IPS-20b (cell line): ENCODE results near the gene ARMC12.

Experiments
- H3K27ac ChIP-seq: one replicate; pipeline ENCODE4 v1.5.1; 2013; ENCODE audit warnings: low read length
- H3K27me3 ChIP-seq: 2 replicates; pipeline ENCODE4 v1.6.1; 2013; ENCODE audit warnings: mild to moderate bottlenecking, low read length, inconsistent platforms; ENCODE audit not compliant: insufficient read depth
- H3K36me3 ChIP-seq: 2 replicates; pipeline ENCODE4 v1.6.1; 2013; ENCODE audit warnings: low read depth, mild to moderate bottlenecking, inconsistent platforms, low read length, moderate library complexity; ENCODE audit not compliant: insufficient read depth
- H3K4me1 ChIP-seq: 2 replicates; pipeline ENCODE4 v1.6.1; 2013; ENCODE audit warnings: mild to moderate bottlenecking, control low read depth, inconsistent platforms, low read length, moderate library complexity; ENCODE audit not compliant: insufficient read depth
- H3K4me3 ChIP-seq: 2 replicates; pipeline ENCODE4 v1.5.1; 2013; ENCODE audit warnings: mild to moderate bottlenecking, low read length, inconsistent platforms
- H3K9ac ChIP-seq: 2 replicates; pipeline ENCODE4 v1.6.1; 2013; ENCODE audit warnings: low read depth, mild to moderate bottlenecking, inconsistent platforms, low read length, moderate library complexity
- H3K9me3 ChIP-seq: 2 replicates; pipeline ENCODE4 v1.6.1; 2013; ENCODE audit warnings: mild to moderate bottlenecking, low read depth, low read length, inconsistent platforms; ENCODE audit not compliant: insufficient read depth

ARMC12 gene

GRCh38 chr6:35782424-35782823 is 45.6 kb downstream of the ARMC12 start:
- Histone ChIP-seq H3K9ac (no peak overlapping the region), H3K9me3 (no peaks in the 10 kb centered on the region), H3K4me1 (no peaks in the 10 kb centered on the region), H3K36me3 (no peaks in the 10 kb centered on the region), H3K27ac (no peak overlapping the region), H3K27me3 (peaks cover 8% of the 10 kb centered on the region), H3K4me3 (no peak overlapping the region)

- H3K36me3 ChIP-seq: no peaks in the 10 kb centered on the region
- no peak overlapping the region for H3K9ac ChIP-seq
- no peak overlapping the region for H3K27ac ChIP-seq
Measured at GRCh38 chr6:35784200-35784599, 47.4 kb downstream of the ARMC12 start.

GRCh38 chr6:35786272-35786671 is 49.4 kb downstream of the ARMC12 start:
- Histone ChIP-seq H3K27me3 (peaks cover 5% of the 10 kb centered on the region), H3K9ac (no peak overlapping the region), H3K27ac (no peak overlapping the region), H3K4me3 (no peak overlapping the region), H3K36me3 (no peaks in the 10 kb centered on the region), H3K4me1 (no peaks in the 10 kb centered on the region), H3K9me3 (no peaks in the 10 kb centered on the region)

More at GRCh38 chr6:35784200-35784599, 47.4 kb downstream of the ARMC12 start:
- H3K4me1 ChIP-seq: no peaks in the 10 kb centered on the region
- H3K27me3 ChIP-seq: peaks cover 5% of the 10 kb centered on the region
- H3K9me3 ChIP-seq: no peaks in the 10 kb centered on the region
- H3K4me3 ChIP-seq: no peak overlapping the region

GRCh38 chr6:35786810-35787209 is 50.0 kb downstream of the ARMC12 start:
- peaks cover 5% of the 10 kb centered on the region for H3K27me3 ChIP-seq

GRCh38 chr6:35787266-35788218 is 50.7 kb downstream of the ARMC12 start:
- Histone ChIP-seq H3K9me3 (no peaks in the 10 kb centered on the region), H3K36me3 (no peaks in the 10 kb centered on the region), H3K27me3 (peaks cover 5% of the 10 kb centered on the region), H3K4me3 (no peak overlapping the region), H3K4me1 (no peaks in the 10 kb centered on the region), H3K9ac (no peak overlapping the region), H3K27ac (no peak overlapping the region)

More at GRCh38 chr6:35786810-35787209, 50.0 kb downstream of the ARMC12 start:
- no peaks in the 10 kb centered on the region for H3K9me3 ChIP-seq
- no peak overlapping the region for H3K4me3 ChIP-seq
- no peak overlapping the region for H3K9ac ChIP-seq
- H3K4me1 ChIP-seq: no peaks in the 10 kb centered on the region
- no peaks in the 10 kb centered on the region for H3K36me3 ChIP-seq
- H3K27ac ChIP-seq: no peak overlapping the region

GRCh38 chr6:35788423-35788982 is 51.7 kb downstream of the ARMC12 start:
- H3K27ac ChIP-seq: no peak overlapping the region

GRCh38 chr6:35790683-35791082 is 53.9 kb downstream of the ARMC12 start:
- H3K27ac ChIP-seq: no peak overlapping the region
- H3K4me3 ChIP-seq: no peak overlapping the region
- no peaks in the 10 kb centered on the region for H3K4me1 ChIP-seq
- no peaks in the 10 kb centered on the region for H3K9me3 ChIP-seq
- H3K36me3 ChIP-seq: no peaks in the 10 kb centered on the region
- peaks cover 5% of the 10 kb centered on the region for H3K27me3 ChIP-seq
- no peak overlapping the region for H3K9ac ChIP-seq

More at GRCh38 chr6:35788423-35788982, 51.7 kb downstream of the ARMC12 start:
- H3K36me3 ChIP-seq: no peaks in the 10 kb centered on the region
- H3K27me3 ChIP-seq: peaks cover 5% of the 10 kb centered on the region
- no peaks in the 10 kb centered on the region for H3K4me1 ChIP-seq
- no peaks in the 10 kb centered on the region for H3K9me3 ChIP-seq
- H3K4me3 ChIP-seq: no peak overlapping the region
- no peak overlapping the region for H3K9ac ChIP-seq

- Histone ChIP-seq H3K9me3 (no peaks in the 10 kb centered on the region), H3K9ac (no peak overlapping the region), H3K27me3 (no peaks in the 10 kb centered on the region), H3K27ac (no peak overlapping the region), H3K4me3 (no peak overlapping the region), H3K4me1 (peaks cover 7% of the 10 kb centered on the region; the same call in 1 of the 2 replicates), H3K36me3 (no peaks in the 10 kb centered on the region)
Measured at GRCh38 chr6:35794536-35795452, 58.0 kb downstream of the ARMC12 start.

GRCh38 chr6:35795453-35796071 is 58.7 kb downstream of the ARMC12 start:
- no peaks in the 10 kb centered on the region for H3K27me3 ChIP-seq
- no peak overlapping the region for H3K27ac ChIP-seq
- no peak overlapping the region for H3K9ac ChIP-seq
- no peaks in the 10 kb centered on the region for H3K36me3 ChIP-seq
- peaks cover 7% of the 10 kb centered on the region; the same call in 1 of the 2 replicates for H3K4me1 ChIP-seq
- no peak overlapping the region for H3K4me3 ChIP-seq
- H3K9me3 ChIP-seq: no peaks in the 10 kb centered on the region

GRCh38 chr6:35796236-35796635 is 59.4 kb downstream of the ARMC12 start:
- Histone ChIP-seq H3K4me3 (no peak overlapping the region), H3K27ac (no peak overlapping the region), H3K9ac (no peak overlapping the region), H3K27me3 (no peaks in the 10 kb centered on the region), H3K36me3 (no peaks in the 10 kb centered on the region), H3K9me3 (no peaks in the 10 kb centered on the region), H3K4me1 (peaks cover 11% of the 10 kb centered on the region; the same call in 1 of the 2 replicates)
